ENCODE data around the gene SSR4.

SSR4 gene

GRCh38 chrX:153762626-153763173 lies 31.8 kb upstream of the SSR4 start:
- H3K4me2 ChIP-seq (ENCODE audit: insufficient read depth, low read length, poor library complexity, severe bottlenecking) = no peak overlapping the region
- WGBS, 2 donors (ENCODE audit: extremely low coverage in 2 of 2, insufficient read length in 2 of 2, insufficient replicate concordance in 1 of 2) = no CpG with 5 or more reads among the region's 14 CpGs

GRCh38 chrX:153763298-153763932 lies 31.1 kb upstream of the SSR4 start:
- Histone ChIP-seq H3K9me3 (replicated peaks in 1 of 2; ENCODE audit: control insufficient read depth in 2 of 2, insufficient read depth in 1 of 2, low read depth in 1 of 2, low read length in 2 of 2) (no peaks in the 10 kb centered on the region), H2AFZ (ENCODE audit: low read length) (no peak overlapping the region), H3K18ac (ENCODE audit: low read length) (peak overlapping the region; percentile 48), H3K4ac (ENCODE audit: low read length) (no peak overlapping the region), H2BK12ac (ENCODE audit: low read length) (peak overlapping the region; percentile 41), H3K4me3 (ENCODE audit: low read length in 2 of 2) (no peak overlapping the region), H3K27me3 (ENCODE audit: control insufficient read depth in 3 of 3, insufficient read depth in 3 of 3, low read depth in 1 of 3, low read length in 3 of 3) (no peaks in the 10 kb centered on the region), H4K91ac (ENCODE audit: low read depth, low read length, poor library complexity) (no peak overlapping the region), H4K8ac (ENCODE audit: low read depth, low read length) (no peak overlapping the region), H2BK120ac (ENCODE audit: low read depth, low read length) (no peak overlapping the region), H3K27ac (replicated peaks; ENCODE audit: low read length) (no peak overlapping the region), H3K79me1 (ENCODE audit: low read depth, low read length) (no peaks in the 10 kb centered on the region), H3K36me3 (replicated peaks in 1 of 2; ENCODE audit: control insufficient read depth in 2 of 2, insufficient read depth in 2 of 2, low read length in 2 of 2) (no peaks in the 10 kb centered on the region), H2BK15ac (ENCODE audit: low read length) (no peak overlapping the region), H3K4me1 (ENCODE audit: control insufficient read depth in 2 of 2, insufficient read depth in 1 of 2, low read depth in 1 of 2, low read length in 2 of 2) (peaks cover 9 to 17% of the 10 kb centered on the region in 2 donors), H2BK5ac (ENCODE audit: low read length) (no peak overlapping the region), H3K23ac (ENCODE audit: low read depth, low read length, poor library complexity) (no peak overlapping the region), H3K9ac (ENCODE audit: low read depth, low read length, poor library complexity) (no peak overlapping the region), H3K14ac (ENCODE audit: low read length) (no peak overlapping the region), H3K4me2 (ENCODE audit: insufficient read depth, low read length, poor library complexity, severe bottlenecking) (no peak overlapping the region), H2AK5ac (ENCODE audit: low read depth, low read length) (no peak overlapping the region)
- no peak for DNase-seq (ENCODE audit: low spot score)
- WGBS, 2 donors (ENCODE audit: extremely low coverage in 2 of 2, insufficient read length in 2 of 2, insufficient replicate concordance in 1 of 2) = no CpG with 5 or more reads among the region's 18 CpGs

More at GRCh38 chrX:153762626-153763173, 31.8 kb upstream of the SSR4 start:
- Histone ChIP-seq H3K18ac (ENCODE audit: low read length) (no peak overlapping the region), H2BK15ac (ENCODE audit: low read length) (no peak overlapping the region), H3K4ac (ENCODE audit: low read length) (no peak overlapping the region), H2BK120ac (ENCODE audit: low read depth, low read length) (no peak overlapping the region), H3K14ac (ENCODE audit: low read length) (no peak overlapping the region), H3K9me3 (replicated peaks in 1 of 2; ENCODE audit: control insufficient read depth in 2 of 2, insufficient read depth in 1 of 2, low read depth in 1 of 2, low read length in 2 of 2) (peaks cover 0 to under 1% of the 10 kb centered on the region in 2 donors), H3K36me3 (replicated peaks in 1 of 2; ENCODE audit: control insufficient read depth in 2 of 2, insufficient read depth in 2 of 2, low read length in 2 of 2) (no peaks in the 10 kb centered on the region), H3K27me3 (ENCODE audit: control insufficient read depth in 3 of 3, insufficient read depth in 3 of 3, low read depth in 1 of 3, low read length in 3 of 3) (no peaks in the 10 kb centered on the region), H3K9ac (ENCODE audit: low read depth, low read length, poor library complexity) (no peak overlapping the region), H2AK5ac (ENCODE audit: low read depth, low read length) (no peak overlapping the region), H4K8ac (ENCODE audit: low read depth, low read length) (no peak overlapping the region), H2AFZ (ENCODE audit: low read length) (no peak overlapping the region), H2BK12ac (ENCODE audit: low read length) (no peak overlapping the region), H3K4me3 (ENCODE audit: low read length in 2 of 2) (no peak overlapping the region), H4K91ac (ENCODE audit: low read depth, low read length, poor library complexity) (no peak overlapping the region), H3K4me1 (ENCODE audit: control insufficient read depth in 2 of 2, insufficient read depth in 1 of 2, low read depth in 1 of 2, low read length in 2 of 2) (peaks cover 9 to 17% of the 10 kb centered on the region in 2 donors), H2BK5ac (ENCODE audit: low read length) (no peak overlapping the region), H3K23ac (ENCODE audit: low read depth, low read length, poor library complexity) (no peak overlapping the region), H3K79me1 (ENCODE audit: low read depth, low read length) (no peaks in the 10 kb centered on the region), H3K27ac (replicated peaks; ENCODE audit: low read length) (no peak overlapping the region)
- no peak for DNase-seq (ENCODE audit: low spot score)

- Histone ChIP-seq H4K8ac (ENCODE audit: low read depth, low read length) (no peak within 1 kb of the TSS), H3K4me2 (ENCODE audit: insufficient read depth, low read length, poor library complexity, severe bottlenecking) (no peak within 1 kb of the TSS), H2BK5ac (ENCODE audit: low read length) (peak within 1 kb of the TSS; percentile 82), H3K9ac (ENCODE audit: low read depth, low read length, poor library complexity) (no peak within 1 kb of the TSS), H2BK15ac (ENCODE audit: low read length) (no peak within 1 kb of the TSS), H3K4me3 (ENCODE audit: low read length in 2 of 2) (no peak within 1 kb of the TSS), H4K91ac (ENCODE audit: low read depth, low read length, poor library complexity) (no peak within 1 kb of the TSS), H3K23ac (ENCODE audit: low read depth, low read length, poor library complexity) (peak within 1 kb of the TSS; percentile 80), H3K27me3 (ENCODE audit: control insufficient read depth in 3 of 3, insufficient read depth in 3 of 3, low read depth in 1 of 3, low read length in 3 of 3) (no peaks in the 10 kb centered on the region), H3K9me3 (replicated peaks in 1 of 2; ENCODE audit: control insufficient read depth in 2 of 2, insufficient read depth in 1 of 2, low read depth in 1 of 2, low read length in 2 of 2) (no peaks in the 10 kb centered on the region), H3K4me1 (ENCODE audit: control insufficient read depth in 2 of 2, insufficient read depth in 1 of 2, low read depth in 1 of 2, low read length in 2 of 2) (peaks cover 9 to 17% of the 10 kb centered on the region in 2 donors), H3K79me1 (ENCODE audit: low read depth, low read length) (no peaks in the 10 kb centered on the region), H2BK12ac (ENCODE audit: low read length) (peak within 1 kb of the TSS; percentile 90), H3K36me3 (replicated peaks in 1 of 2; ENCODE audit: control insufficient read depth in 2 of 2, insufficient read depth in 2 of 2, low read length in 2 of 2) (no peaks in the 10 kb centered on the region), H3K18ac (ENCODE audit: low read length) (peak within 1 kb of the TSS; percentile 64), H3K27ac (replicated peaks; ENCODE audit: low read length) (no peak within 1 kb of the TSS), H3K14ac (ENCODE audit: low read length) (peak within 1 kb of the TSS; percentile 38), H2AK5ac (ENCODE audit: low read depth, low read length) (peak within 1 kb of the TSS; percentile 81), H3K4ac (ENCODE audit: low read length) (no peak within 1 kb of the TSS), H2AFZ (ENCODE audit: low read length) (no peak within 1 kb of the TSS), H2BK120ac (ENCODE audit: low read depth, low read length) (no peak within 1 kb of the TSS)
- WGBS, 2 donors (ENCODE audit: extremely low coverage in 2 of 2, insufficient read length in 2 of 2, insufficient replicate concordance in 1 of 2) = no CpG with 5 or more reads among the region's 26 CpGs
- peak; percentile 47 for DNase-seq (ENCODE audit: low spot score)
Observed at GRCh38 chrX:153763989-153764755, 30.3 kb upstream of the SSR4 start, which contains the start of gene PLXNB3. Gene PLXNB3, plus strand, starts transcription at chrX:153764249. Its CDS starts 1,287 bp downstream, at chrX:153765536.

DNA sequence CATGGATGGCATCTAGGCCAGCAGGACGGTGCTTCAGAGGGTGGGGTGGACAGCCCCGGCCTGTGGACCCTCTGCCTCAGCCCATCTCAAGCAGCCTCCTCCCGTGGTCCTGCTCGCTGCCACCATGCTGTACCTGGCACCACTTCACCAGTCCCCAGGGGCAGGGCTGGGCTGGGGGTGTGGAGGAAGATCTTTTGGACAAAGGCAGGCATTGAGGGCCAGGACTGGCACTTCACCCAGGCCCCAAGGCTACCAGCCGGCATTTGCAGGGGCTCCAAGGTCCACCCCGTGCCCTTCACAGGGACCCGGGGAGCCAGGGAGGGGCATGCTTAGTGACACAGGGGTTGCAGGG lies 29.7 kb upstream of the SSR4 start:
- Histone ChIP-seq H3K14ac (ENCODE audit: low read length) (peak overlapping the region; percentile 38), H3K23ac (ENCODE audit: low read depth, low read length, poor library complexity) (peak overlapping the region; percentile 43), H3K27ac (replicated peaks; ENCODE audit: low read length) (no peak overlapping the region), H4K8ac (ENCODE audit: low read depth, low read length) (no peak overlapping the region), H2BK15ac (ENCODE audit: low read length) (no peak overlapping the region), H3K4me2 (ENCODE audit: insufficient read depth, low read length, poor library complexity, severe bottlenecking) (no peak overlapping the region), H2BK12ac (ENCODE audit: low read length) (peak overlapping the region; percentile 90), H3K79me1 (ENCODE audit: low read depth, low read length) (no peaks in the 10 kb centered on the region), H2BK5ac (ENCODE audit: low read length) (peak overlapping the region; percentile 82), H2BK120ac (ENCODE audit: low read depth, low read length) (no peak overlapping the region), H2AK5ac (ENCODE audit: low read depth, low read length) (peak overlapping the region; percentile 81), H3K27me3 (ENCODE audit: control insufficient read depth in 3 of 3, insufficient read depth in 3 of 3, low read depth in 1 of 3, low read length in 3 of 3) (no peaks in the 10 kb centered on the region), H2AFZ (ENCODE audit: low read length) (no peak overlapping the region), H3K36me3 (replicated peaks in 1 of 2; ENCODE audit: control insufficient read depth in 2 of 2, insufficient read depth in 2 of 2, low read length in 2 of 2) (no peaks in the 10 kb centered on the region), H3K18ac (ENCODE audit: low read length) (peak overlapping the region; percentile 64), H3K4me3 (ENCODE audit: low read length in 2 of 2) (no peak overlapping the region), H3K9ac (ENCODE audit: low read depth, low read length, poor library complexity) (no peak overlapping the region), H3K4ac (ENCODE audit: low read length) (no peak overlapping the region), H3K9me3 (replicated peaks in 1 of 2; ENCODE audit: control insufficient read depth in 2 of 2, insufficient read depth in 1 of 2, low read depth in 1 of 2, low read length in 2 of 2) (no peaks in the 10 kb centered on the region), H3K4me1 (ENCODE audit: control insufficient read depth in 2 of 2, insufficient read depth in 1 of 2, low read depth in 1 of 2, low read length in 2 of 2) (peaks cover 9 to 17% of the 10 kb centered on the region in 2 donors), H4K91ac (ENCODE audit: low read depth, low read length, poor library complexity) (no peak overlapping the region)
- no peak for DNase-seq (ENCODE audit: low spot score)
- WGBS, 2 donors (ENCODE audit: extremely low coverage in 2 of 2, insufficient read length in 2 of 2, insufficient replicate concordance in 1 of 2) = no CpG with 5 or more reads among the region's 7 CpGs

All from neuronal stem cell (in vitro differentiated cells).